AG10803 (cell line): ENCODE data around the gene TCEA3.
A peak's percentile ranks its signal among the peaks of the same experiment; 100 is the strongest.

Source experiments
- DNase-seq: peaks from one replicate; pipeline ENCODE4 v3.0.0; 2010; ENCODE audit warnings: low read depth
- H3K4me3 ChIP-seq: 2 replicates; pipeline ENCODE4 v1.5.1; 2011; ENCODE audit warnings: mild to moderate bottlenecking, low read length, control low read depth
- CTCF ChIP-seq: conservative IDR thresholded peaks from 2 replicates; pipeline ENCODE4 v1.5.1; 2011; ENCODE audit warnings: mild to moderate bottlenecking, low read length, control low read depth, inconsistent platforms

Gene TCEA3

GRCh38 chr1:23453455-23454000, 29.0 kb upstream of the TCEA3 start:
- TF ChIP-seq CTCF, result no peak
- no peak overlapping the region for H3K4me3 ChIP-seq
- DNase-seq, result no peak

- peak; percentile 72 for DNase-seq
- H3K4me3 ChIP-seq, result no peak overlapping the region
- no peak for TF ChIP-seq CTCF
These were observed 27.5 kb upstream of the TCEA3 start for GRCh38 chr1:23452011-23452411.

GRCh38 chr1:23451441-23451840, 26.9 kb upstream of the TCEA3 start:
- peak; percentile 34 for DNase-seq
- H3K4me3 ChIP-seq, result no peak overlapping the region
- TF ChIP-seq CTCF, result peak; percentile 28

- H3K4me3 ChIP-seq, result no peak overlapping the region
- TF ChIP-seq CTCF, result no peak
- no peak for DNase-seq
These were observed 26.3 kb upstream of the TCEA3 start for GRCh38 chr1:23450894-23451293.

GRCh38 chr1:23449958-23450357, 25.4 kb upstream of the TCEA3 start:
- no peak overlapping the region for H3K4me3 ChIP-seq
- DNase-seq, result no peak
- TF ChIP-seq CTCF, result no peak

GRCh38 chr1:23449306-23449705, 24.8 kb upstream of the TCEA3 start:
- TF ChIP-seq CTCF, result no peak
- DNase-seq, result no peak
- no peak overlapping the region for H3K4me3 ChIP-seq

- TF ChIP-seq CTCF, result no peak
- no peak for DNase-seq
- H3K4me3 ChIP-seq, result no peak overlapping the region
These were observed 24.3 kb upstream of the TCEA3 start for GRCh38 chr1:23448846-23449245.
